HCT116 (cell line): ENCODE measurements around the gene ITFG1. TPM values are rescaled to one million over a fixed set of nuclear protein-coding genes. Genes with fewer than 3 reads are reported as not detected.

ENCODE experiments used
- ATAC-seq: fragments of 200-7000 bp; cut with Tn5 transposase; 2 replicates; pipeline ENCODE4 v1.9.1; 2020; ENCODE audit warnings: mild to moderate bottlenecking, moderate library complexity
- BruUV-seq: library from RNA; stranded (reverse); fragments of 400-500 nt; replicated peaks from 2 replicates; lab custom pipeline; 2021; lab: Mats Ljungman, UMichigan
- CTCF ChIA-PET: fragments of 300-600 bp; sonication (Branson Sonifier 250); formaldehyde crosslinking; loops from one replicate; lab custom pipeline; 2021; ENCODE audit warnings: antibody characterized with exemption; lab: Charles Lee
- POLR2A ChIA-PET: fragments of 300-600, 350-600 bp; sonication (Branson Sonifier 250); formaldehyde crosslinking; loops from one replicate; lab custom pipeline; 2021; ENCODE audit warnings: antibody characterized with exemption; lab: Charles Lee
- RAD21 ChIA-PET, 2 experiments: fragments of 300-600 bp; sonication (Branson Sonifier 250); formaldehyde crosslinking; loops; one replicate each; lab custom pipeline; 2023; ENCODE audit warnings: low total read pairs in 2 of 2; ENCODE audit not compliant: uncharacterized antibody in 2 of 2, unreplicated experiment in 2 of 2, low non-redundant PET in 1 of 2; lab: Charles Lee
- DNase-seq: peaks from one replicate; pipeline ENCODE4 v3.0.0-alpha.2; 2010; ENCODE audit warnings: low read depth, low spot score
- H2AFZ ChIP-seq: fragments of 200-600 bp; shearing (Covaris generic), sonication (generic); 2 replicates; pipeline ENCODE4 v1.6.1; 2017; ENCODE audit warnings: low read depth, mixed run types, mixed read lengths, antibody characterized with exemption, low read length; ENCODE audit not compliant: poor library complexity, severe bottlenecking
- H3K27ac ChIP-seq: 2 replicates; pipeline ENCODE4 v1.5.1; 2012; ENCODE audit warnings: low read depth, low read length
- H3K27me3 ChIP-seq: fragments of 200-600 bp; sonication (generic); 2 replicates; pipeline ENCODE4 v1.6.1; 2016; ENCODE audit warnings: mixed run types, low read length, mixed read lengths; ENCODE audit not compliant: insufficient read depth
- H3K36me3 ChIP-seq, 2 experiments: fragments of 200-500 bp in 1 of 2; fragments of 200-600 bp in 1 of 2; sonication (Bioruptor generic) in 1 of 2; sonication (generic) in 1 of 2; 2 replicates each; pipeline versions ENCODE4 v1.5.1 to v1.6.1; 2014 to 2016; ENCODE audit warnings: low read length in 2 of 2, inconsistent platforms in 1 of 2, mixed read lengths in 1 of 2, mixed run types in 1 of 2; ENCODE audit not compliant: insufficient read depth in 2 of 2, control insufficient read depth in 1 of 2
- H3K4me1 ChIP-seq, 2 experiments: fragments of 200-600 bp in 1 of 2; sonication (generic) in 1 of 2; 2 replicates each; pipeline versions ENCODE4 v1.5.1 to v1.6.1; 2012 to 2017; ENCODE audit warnings: low read length in 2 of 2, inconsistent platforms in 1 of 2, mild to moderate bottlenecking in 1 of 2, mixed read lengths in 1 of 2, mixed run types in 1 of 2, moderate library complexity in 1 of 2; ENCODE audit not compliant: insufficient read depth in 2 of 2, control insufficient read depth in 1 of 2
- H3K4me2 ChIP-seq: fragments of 200-600 bp; sonication (generic); 2 replicates; pipeline ENCODE4 v1.6.1; 2017; ENCODE audit warnings: mixed run types, low read length, mixed read lengths
- H3K4me3 ChIP-seq, 2 experiments: fragments of 200-600 bp in 1 of 2; sonication (generic) in 1 of 2; replicated peaks in 1 of 2; 2 replicates each; pipeline ENCODE4 v1.5.1; 2011 to 2016; ENCODE audit warnings: low read length in 2 of 2, control low read depth in 1 of 2, low read depth in 1 of 2, mild to moderate bottlenecking in 1 of 2, mixed read lengths in 1 of 2, mixed run types in 1 of 2
- H3K79me2 ChIP-seq: fragments of 200-600 bp; sonication (generic); 2 replicates; pipeline ENCODE4 v1.6.1; 2017; ENCODE audit warnings: mild to moderate bottlenecking, mixed run types, low read length, moderate library complexity, mixed read lengths; ENCODE audit not compliant: insufficient read depth
- H3K9ac ChIP-seq: fragments of 200-600 bp; sonication (generic); 2 replicates; pipeline ENCODE4 v1.6.1; 2016; ENCODE audit warnings: low read length, mixed read lengths
- H3K9me2 ChIP-seq: fragments of 200-600 bp; sonication (generic), shearing (Covaris generic); 2 replicates; pipeline ENCODE4 v1.6.1; 2017; ENCODE audit warnings: mixed run types, mild to moderate bottlenecking, moderate library complexity; ENCODE audit not compliant: insufficient read depth
- H3K9me3 ChIP-seq, 2 experiments: fragments of 200-500 bp in 1 of 2; fragments of 200-600 bp in 1 of 2; sonication (Bioruptor generic) in 1 of 2; sonication (generic) in 1 of 2; 2 replicates each; pipeline ENCODE4 v1.6.1; 2014 to 2017; ENCODE audit warnings: low read length in 2 of 2, mixed read lengths in 2 of 2, inconsistent platforms in 1 of 2, low read depth in 1 of 2, mild to moderate bottlenecking in 1 of 2, mixed run types in 1 of 2, moderate library complexity in 1 of 2; ENCODE audit not compliant: control insufficient read depth in 1 of 2, insufficient read depth in 1 of 2
- H4K20me1 ChIP-seq: fragments of 200-600 bp; sonication (generic), shearing (Covaris generic); 2 replicates; pipeline ENCODE4 v1.6.1; 2017; ENCODE audit warnings: mixed run types, mild to moderate bottlenecking, moderate library complexity; ENCODE audit not compliant: insufficient read depth
- CBX3 ChIP-seq: IDR thresholded peaks from 2 replicates; pipeline ENCODE4 v1.6.1; 2012; ENCODE audit warnings: low read depth
- CEBPB ChIP-seq: IDR thresholded peaks from 2 replicates; pipeline ENCODE4 v1.6.1; 2012; ENCODE audit warnings: low read depth
- ELF1 ChIP-seq: IDR thresholded peaks from 2 replicates; pipeline ENCODE4 v1.6.1; 2012; ENCODE audit warnings: low read depth, borderline replicate concordance
- EZH2 ChIP-seq: fragments of 200-600 bp; sonication (generic); IDR thresholded peaks from 2 replicates; pipeline ENCODE4 v1.6.1; 2017; ENCODE audit warnings: antibody characterized with exemption, mixed run types
- EZH2phosphoT487 ChIP-seq: fragments of 200-600 bp; IDR thresholded peaks from 2 replicates; pipeline ENCODE4 v1.6.1; 2018; ENCODE audit warnings: antibody characterized with exemption, borderline replicate concordance
- MAX ChIP-seq: IDR thresholded peaks from 2 replicates; pipeline ENCODE4 v1.6.1; 2012
- POLR2A ChIP-seq: IDR thresholded peaks from 2 replicates; pipeline ENCODE4 v1.7.0; 2011; ENCODE audit warnings: borderline replicate concordance; ENCODE audit not compliant: insufficient read depth, insufficient read length; ENCODE audit errors: extremely low read depth
- POLR2AphosphoS5 ChIP-seq: IDR thresholded peaks from 2 replicates; pipeline ENCODE4 v1.6.1; 2011; ENCODE audit warnings: mild to moderate bottlenecking, low read depth, low read length, moderate library complexity
- RAD21 ChIP-seq: IDR thresholded peaks from 2 replicates; pipeline ENCODE4 v1.6.1; 2012; ENCODE audit warnings: low read depth, mild to moderate bottlenecking
- SIN3A ChIP-seq: IDR thresholded peaks from 2 replicates; pipeline ENCODE4 v1.6.1; 2012; ENCODE audit warnings: low read depth
- SP1 ChIP-seq: IDR thresholded peaks from 2 replicates; pipeline ENCODE4 v1.6.1; 2012; ENCODE audit warnings: low read depth
- TCF7L2 ChIP-seq: IDR thresholded peaks from 2 replicates; pipeline ENCODE4 v1.7.0; 2011; ENCODE audit warnings: borderline replicate concordance, inconsistent platforms; ENCODE audit not compliant: insufficient read depth, insufficient read length; ENCODE audit errors: extremely low read depth
- YY1 ChIP-seq: IDR thresholded peaks from 2 replicates; pipeline ENCODE4 v1.6.1; 2011; ENCODE audit warnings: low read length, low read depth, moderate library complexity, mild to moderate bottlenecking; ENCODE audit not compliant: insufficient replicate concordance; ENCODE audit errors: extremely low read depth
- ZFX ChIP-seq: fragments of 450-650 bp; IDR thresholded peaks from 2 replicates; pipeline ENCODE4 v1.6.1; 2017
- ZNF274 ChIP-seq: fragments of 200-500 bp; sonication (Bioruptor generic); IDR thresholded peaks from 2 replicates; pipeline ENCODE4 v1.6.1; 2014; ENCODE audit warnings: mild to moderate bottlenecking, low read depth, low read length, inconsistent platforms
- intact Hi-C: fragments of 100-400 bp; cut with micrococcal nuclease; formaldehyde crosslinking; loops from 2 replicates; pipeline ENCODE4 v1.10.0; 2022
- total RNA-seq: library from RNA; stranded (reverse); gene quantifications from one replicate; pipeline ENCODE4 v1.2.1, GENCODE V29; 2021; ENCODE audit not compliant: unreplicated experiment
- TF ChIP-seq, protein P1 (sequence below): IDR thresholded peaks from 2 replicates; pipeline ENCODE4 v1.6.1; 2011; ENCODE audit warnings: mild to moderate bottlenecking, low read length, moderate library complexity; ENCODE audit not compliant: insufficient replicate concordance; ENCODE audit errors: extremely low read depth
- TF ChIP-seq, protein P2 (sequence below): IDR thresholded peaks from 2 replicates; pipeline ENCODE4 v1.6.1; 2012
- TF ChIP-seq, protein P3 (sequence below): IDR thresholded peaks from 2 replicates; pipeline ENCODE4 v1.6.1; 2012; ENCODE audit warnings: low read depth

Gene ITFG1
- total RNA-seq, 1 experiment from 2014 or later: 24.9 TPM

- Histone ChIP-seq H4K20me1 (no peaks in the 10 kb centered on the region), H2AFZ (no peak overlapping the region), H3K4me1 (no peaks in the 10 kb centered on the region), H3K9me3 (no peaks in the 10 kb centered on the region), H3K4me2 (no peak overlapping the region), H3K79me2 (no peaks in the 10 kb centered on the region), H3K4me3 (no peak overlapping the region), H3K9ac (no peak overlapping the region), H3K27me3 (no peaks in the 10 kb centered on the region), H3K27ac (no peak overlapping the region), H3K9me2 (0 out of 2 replicates have a peak, but pooled peaks cover 4% of the 10 kb centered on the region), H3K36me3 (no peaks in the 10 kb centered on the region)
- TF ChIP-seq YY1 (no peak), POLR2AphosphoS5 (no peak), ZNF274 (no peak), SIN3A (no peak), EZH2phosphoT487 (no peak), ZFX (no peak), EZH2 (no peak), ELF1 (no peak), RAD21 (no peak), SP1 (no peak), POLR2A (no peak), CEBPB (no peak), TCF7L2 (no peak), MAX (no peak), CBX3 (no peak)
- TF ChIP-seq, protein P1, sequence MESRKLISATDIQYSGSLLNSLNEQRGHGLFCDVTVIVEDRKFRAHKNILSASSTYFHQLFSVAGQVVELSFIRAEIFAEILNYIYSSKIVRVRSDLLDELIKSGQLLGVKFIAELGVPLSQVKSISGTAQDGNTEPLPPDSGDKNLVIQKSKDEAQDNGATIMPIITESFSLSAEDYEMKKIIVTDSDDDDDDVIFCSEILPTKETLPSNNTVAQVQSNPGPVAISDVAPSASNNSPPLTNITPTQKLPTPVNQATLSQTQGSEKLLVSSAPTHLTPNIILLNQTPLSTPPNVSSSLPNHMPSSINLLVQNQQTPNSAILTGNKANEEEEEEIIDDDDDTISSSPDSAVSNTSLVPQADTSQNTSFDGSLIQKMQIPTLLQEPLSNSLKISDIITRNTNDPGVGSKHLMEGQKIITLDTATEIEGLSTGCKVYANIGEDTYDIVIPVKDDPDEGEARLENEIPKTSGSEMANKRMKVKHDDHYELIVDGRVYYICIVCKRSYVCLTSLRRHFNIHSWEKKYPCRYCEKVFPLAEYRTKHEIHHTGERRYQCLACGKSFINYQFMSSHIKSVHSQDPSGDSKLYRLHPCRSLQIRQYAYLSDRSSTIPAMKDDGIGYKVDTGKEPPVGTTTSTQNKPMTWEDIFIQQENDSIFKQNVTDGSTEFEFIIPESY: no peak
- TF ChIP-seq, protein P2, sequence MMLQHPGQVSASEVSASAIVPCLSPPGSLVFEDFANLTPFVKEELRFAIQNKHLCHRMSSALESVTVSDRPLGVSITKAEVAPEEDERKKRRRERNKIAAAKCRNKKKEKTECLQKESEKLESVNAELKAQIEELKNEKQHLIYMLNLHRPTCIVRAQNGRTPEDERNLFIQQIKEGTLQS: no peak
- TF ChIP-seq, protein P3, sequence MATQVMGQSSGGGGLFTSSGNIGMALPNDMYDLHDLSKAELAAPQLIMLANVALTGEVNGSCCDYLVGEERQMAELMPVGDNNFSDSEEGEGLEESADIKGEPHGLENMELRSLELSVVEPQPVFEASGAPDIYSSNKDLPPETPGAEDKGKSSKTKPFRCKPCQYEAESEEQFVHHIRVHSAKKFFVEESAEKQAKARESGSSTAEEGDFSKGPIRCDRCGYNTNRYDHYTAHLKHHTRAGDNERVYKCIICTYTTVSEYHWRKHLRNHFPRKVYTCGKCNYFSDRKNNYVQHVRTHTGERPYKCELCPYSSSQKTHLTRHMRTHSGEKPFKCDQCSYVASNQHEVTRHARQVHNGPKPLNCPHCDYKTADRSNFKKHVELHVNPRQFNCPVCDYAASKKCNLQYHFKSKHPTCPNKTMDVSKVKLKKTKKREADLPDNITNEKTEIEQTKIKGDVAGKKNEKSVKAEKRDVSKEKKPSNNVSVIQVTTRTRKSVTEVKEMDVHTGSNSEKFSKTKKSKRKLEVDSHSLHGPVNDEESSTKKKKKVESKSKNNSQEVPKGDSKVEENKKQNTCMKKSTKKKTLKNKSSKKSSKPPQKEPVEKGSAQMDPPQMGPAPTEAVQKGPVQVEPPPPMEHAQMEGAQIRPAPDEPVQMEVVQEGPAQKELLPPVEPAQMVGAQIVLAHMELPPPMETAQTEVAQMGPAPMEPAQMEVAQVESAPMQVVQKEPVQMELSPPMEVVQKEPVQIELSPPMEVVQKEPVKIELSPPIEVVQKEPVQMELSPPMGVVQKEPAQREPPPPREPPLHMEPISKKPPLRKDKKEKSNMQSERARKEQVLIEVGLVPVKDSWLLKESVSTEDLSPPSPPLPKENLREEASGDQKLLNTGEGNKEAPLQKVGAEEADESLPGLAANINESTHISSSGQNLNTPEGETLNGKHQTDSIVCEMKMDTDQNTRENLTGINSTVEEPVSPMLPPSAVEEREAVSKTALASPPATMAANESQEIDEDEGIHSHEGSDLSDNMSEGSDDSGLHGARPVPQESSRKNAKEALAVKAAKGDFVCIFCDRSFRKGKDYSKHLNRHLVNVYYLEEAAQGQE: no peak
- no peak for ATAC-seq
- no TSS peak for BruUV-seq
- intact Hi-C loops: no loop called here
- CTCF ChIA-PET: interaction anchor here (1.0 kb wide), 1 partner anchor 14 kb away, joined by 4 read pairs; no protein-coding TSS in a partner anchor
- RAD21 ChIA-PET: no interaction called here
- POLR2A ChIA-PET: no interaction called here
- no peak for DNase-seq
These were observed 333.3 kb downstream of the ITFG1 start for GRCh38 chr16:47127541-47127940.
